GM18861 (cell line): ENCODE results near the gene WRAP53.

Source experiments
- ATAC-seq: cut with Tn5 transposase; IDR thresholded peaks from one replicate; pipeline ENCODE4 v1.9.1; 2021; ENCODE audit not compliant: unreplicated experiment

Gene WRAP53

GRCh38 chr17:7707858-7708750 is 19.8 kb downstream of the WRAP53 start:
- no peak for ATAC-seq

DNA sequence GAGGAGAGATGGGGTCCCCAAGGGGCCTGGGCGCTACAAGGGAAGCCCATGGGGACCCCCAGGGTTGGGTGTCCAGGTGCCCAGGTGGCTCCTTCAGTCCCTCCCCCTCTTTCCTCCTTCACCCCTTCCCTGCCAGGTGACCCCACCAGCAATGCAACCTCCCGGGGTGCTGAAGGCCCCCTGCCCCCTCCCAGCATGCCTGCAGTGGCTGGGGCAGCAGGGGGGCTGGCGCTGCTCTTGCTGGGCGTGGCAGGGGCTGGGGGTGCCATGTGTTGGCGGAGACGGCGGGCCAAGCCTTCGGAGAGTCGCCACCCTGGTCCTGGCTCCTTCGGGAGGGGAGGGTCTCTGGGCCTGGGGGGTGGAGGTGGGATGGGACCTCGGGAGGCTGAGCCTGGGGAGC is 20.8 kb downstream of the WRAP53 start:
- ATAC-seq, result no peak

DNA sequence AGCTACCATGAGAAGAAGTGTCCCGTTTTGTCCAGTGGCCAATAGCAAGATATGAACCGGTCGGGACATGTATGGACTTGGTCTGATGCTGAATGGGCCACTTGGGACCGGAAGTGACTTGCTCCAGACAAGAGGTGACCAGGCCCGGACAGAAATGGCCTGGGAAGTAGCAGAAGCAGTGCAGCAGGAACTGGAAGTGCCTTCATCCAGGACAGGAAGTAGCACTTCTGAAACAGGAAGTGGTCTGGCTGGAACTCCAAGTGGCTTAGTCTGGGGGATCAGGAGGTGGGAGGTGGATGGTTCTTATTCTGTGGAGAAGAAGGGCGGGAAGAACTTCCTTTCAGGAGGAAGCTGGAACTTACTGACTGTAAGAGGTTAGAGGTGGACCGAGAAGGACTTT is 22.0 kb downstream of the WRAP53 start:
- ATAC-seq, result no peak

GRCh38 chr17:7711051-7711755 is 22.9 kb downstream of the WRAP53 start:
- no peak for ATAC-seq

DNA sequence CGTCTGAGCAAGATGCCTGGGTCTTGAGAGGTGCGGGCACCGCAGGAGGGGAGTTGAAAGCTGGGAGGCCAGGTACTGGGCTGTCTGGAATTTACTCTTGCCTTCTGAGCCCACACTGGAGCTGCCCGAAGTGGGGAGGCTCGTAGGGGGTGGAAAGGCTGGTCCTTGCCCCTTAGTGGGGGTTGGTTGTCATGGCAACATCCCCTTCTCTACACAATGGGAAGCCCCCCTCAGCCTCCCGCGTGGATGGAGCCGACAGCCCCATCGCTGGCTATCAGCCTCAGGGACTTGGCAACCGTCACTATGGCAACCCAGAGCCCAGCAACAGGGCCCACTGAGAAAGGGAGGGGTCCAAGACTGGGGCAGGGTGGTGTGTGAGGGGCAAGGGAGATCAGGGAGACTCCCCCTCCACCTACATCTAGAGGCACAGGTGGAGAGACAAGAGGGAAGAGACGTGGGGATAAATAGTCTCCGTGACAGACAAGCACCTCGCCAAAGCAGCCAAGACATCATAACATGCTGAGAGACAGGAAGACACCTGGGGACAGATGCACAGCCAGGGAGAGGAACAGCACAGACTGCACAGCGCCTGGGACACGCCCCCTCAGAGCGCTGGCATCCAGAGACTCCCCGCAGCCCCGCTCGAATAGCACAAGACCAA is 24.0 kb downstream of the WRAP53 start:
- no peak for ATAC-seq

- no peak for ATAC-seq
These were observed 25.5 kb downstream of the WRAP53 start for GRCh38 chr17:7713782-7714181.

- no peak for ATAC-seq
These were observed 26.7 kb downstream of the WRAP53 start for GRCh38 chr17:7714721-7715594.

DNA sequence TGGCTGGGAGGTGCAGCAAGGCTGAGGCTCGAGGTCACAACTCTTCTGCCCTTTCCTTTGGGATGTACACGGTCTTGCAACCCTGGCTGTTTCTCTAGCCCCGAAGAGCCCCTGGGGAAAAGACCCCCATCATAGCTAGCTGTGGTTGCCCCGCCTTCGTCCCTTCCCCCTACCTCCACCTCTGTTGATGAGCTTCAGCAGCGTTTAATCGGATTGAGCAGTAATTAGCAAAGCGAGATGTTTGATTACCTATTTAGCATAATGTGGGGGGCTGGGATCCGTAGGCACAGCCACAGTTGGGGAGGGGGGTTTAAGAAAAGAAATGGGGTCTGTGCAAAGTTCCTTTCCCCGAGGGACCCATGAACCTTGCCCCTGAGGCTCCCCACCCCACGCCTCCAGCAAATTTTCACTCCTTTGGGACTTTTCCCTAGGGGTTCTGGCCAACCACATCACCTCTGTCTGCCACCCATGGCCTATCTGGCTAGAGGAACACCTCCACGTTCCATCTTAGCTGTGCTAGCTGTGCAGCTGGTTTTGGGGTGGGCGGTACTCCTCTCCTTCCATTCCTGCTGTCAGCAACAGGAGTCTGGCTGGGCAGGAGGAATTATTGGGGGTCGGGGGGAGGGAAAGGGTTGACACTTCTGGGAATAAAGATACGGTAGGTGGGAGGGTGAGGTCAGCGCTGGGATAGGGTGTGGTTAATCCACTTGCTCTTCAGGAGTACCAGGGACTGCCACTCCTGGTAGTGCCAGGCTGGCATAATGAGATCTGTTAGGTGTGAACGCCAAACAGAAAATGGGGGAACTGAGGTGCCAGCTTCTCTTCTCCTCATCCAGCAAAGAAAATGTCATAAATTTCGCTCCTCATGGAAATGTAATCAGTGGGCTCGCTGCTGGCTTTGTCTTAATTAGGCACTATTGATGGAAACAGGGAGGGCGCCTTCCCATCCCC is 27.9 kb downstream of the WRAP53 start:
- no peak for ATAC-seq

DNA sequence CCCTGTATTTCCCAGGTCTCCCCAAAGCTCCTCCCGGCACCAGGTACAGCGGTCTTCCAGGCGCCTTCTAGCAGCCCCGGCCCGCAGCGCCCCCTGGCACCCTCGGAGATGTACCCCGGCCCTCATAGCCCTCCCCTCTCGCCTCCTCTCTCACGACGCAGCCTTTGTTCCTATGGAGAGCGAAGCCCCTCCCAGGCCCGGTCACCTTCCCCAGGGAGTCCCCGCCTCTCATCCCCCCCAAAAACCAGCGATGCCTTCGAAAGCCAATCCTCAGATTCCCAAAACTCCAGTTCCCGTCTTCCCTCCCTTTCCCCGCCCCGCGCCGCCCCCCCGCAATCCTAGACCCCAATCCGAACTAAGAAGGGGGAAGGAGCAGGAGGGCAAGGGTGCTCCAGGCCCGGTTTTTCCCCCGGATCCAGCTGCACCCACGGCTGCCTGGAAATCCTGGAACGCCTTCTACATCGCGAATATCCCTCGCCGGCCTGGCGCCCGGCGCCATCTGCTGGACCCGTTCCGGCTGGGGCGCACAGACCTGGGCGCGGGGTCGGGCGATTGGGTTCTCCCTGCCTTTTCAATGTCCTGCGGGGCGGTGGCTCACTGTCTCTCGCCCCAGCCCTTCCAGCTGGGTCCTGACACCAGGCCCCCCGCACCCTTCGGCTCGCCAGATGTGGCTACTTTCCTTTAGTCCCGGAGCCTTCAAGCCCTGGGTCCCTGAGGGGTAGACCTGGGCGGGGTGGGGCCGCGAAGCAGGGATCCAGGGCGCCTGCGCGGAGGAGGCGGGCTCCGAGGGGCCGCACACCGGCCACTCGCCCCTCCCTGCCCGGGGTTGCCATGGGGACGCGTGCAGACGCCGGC is 28.9 kb downstream of the WRAP53 start, which contains the start of gene DNAH2:
DNAH2 (plus strand) TSS at position 844 of the 855 bp plus-strand sequence. CDS start 1,991 bp downstream, outside the sequence.
- no peak for ATAC-seq

DNA sequence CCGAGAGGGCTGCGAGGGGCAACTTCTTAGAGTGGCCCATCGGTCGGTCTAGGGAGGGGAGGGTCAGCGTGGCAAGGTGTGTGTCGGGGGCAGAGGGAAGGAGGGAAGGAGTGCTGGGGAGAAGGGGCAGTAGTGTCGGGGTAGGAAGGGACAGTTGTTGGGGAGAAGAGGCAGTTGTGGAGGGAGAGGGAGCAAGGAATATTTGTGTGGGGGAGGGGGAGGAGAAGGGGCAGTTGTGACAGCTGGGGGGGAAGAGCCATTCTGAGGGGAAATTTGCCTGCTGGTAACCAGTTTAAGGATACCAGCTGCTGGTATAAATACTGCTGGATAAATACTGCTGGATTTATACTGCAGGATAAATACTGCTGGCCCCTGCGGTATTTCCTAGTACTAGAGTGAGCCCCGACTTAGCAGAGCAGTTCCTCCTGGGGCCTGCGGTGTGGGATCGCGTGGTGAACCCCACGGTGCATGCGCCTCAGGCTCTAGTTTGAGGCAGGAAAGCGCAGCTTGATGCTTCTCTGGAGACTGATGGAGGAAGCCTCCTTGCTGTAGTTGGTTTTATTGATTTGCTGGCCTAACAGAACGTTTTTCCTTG is 29.6 kb downstream of the WRAP53 start:
- ATAC-seq, result no peak

DNA sequence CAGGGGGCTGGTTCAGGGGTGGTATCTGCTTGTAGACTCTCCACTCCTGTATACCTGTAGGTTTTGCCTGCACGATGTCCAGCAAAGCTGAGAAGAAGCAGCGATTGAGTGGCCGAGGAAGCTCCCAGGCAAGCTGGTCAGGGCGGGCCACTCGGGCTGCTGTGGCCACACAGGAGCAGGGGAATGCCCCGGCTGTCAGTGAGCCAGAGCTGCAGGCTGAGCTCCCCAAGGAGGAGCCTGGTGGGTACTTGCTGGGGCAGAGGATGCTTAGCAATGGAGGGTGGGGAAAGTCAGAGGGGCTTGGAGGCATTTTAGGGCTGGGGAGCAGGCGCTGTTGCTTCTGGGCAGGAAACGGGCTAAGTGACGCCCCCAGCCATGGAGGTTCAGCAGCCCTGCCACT is 31.4 kb downstream of the WRAP53 start:
- ATAC-seq, result no peak

DNA sequence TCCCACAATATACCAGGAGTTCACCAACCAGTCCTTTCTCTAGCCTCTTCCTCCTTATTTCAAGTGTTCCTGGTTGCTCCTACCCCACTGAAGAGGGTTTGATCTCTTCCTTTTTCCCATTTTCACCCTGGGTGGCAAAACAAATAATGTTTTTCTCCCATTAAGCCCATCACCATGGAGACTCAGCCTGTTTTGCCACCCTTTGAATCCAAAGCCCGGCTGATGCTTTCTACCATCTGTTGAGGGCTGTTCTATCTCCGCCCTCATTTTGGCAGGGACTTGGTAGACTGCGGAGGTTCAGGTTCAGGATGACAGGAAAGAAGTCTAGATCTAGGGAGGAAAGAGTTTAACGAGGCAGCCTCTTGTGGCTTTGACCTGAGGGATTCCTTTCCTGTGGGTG is 31.8 kb downstream of the WRAP53 start:
- no peak for ATAC-seq

- ATAC-seq, result no peak
These were observed 33.3 kb downstream of the WRAP53 start for GRCh38 chr17:7721612-7722011.

GRCh38 chr17:7727886-7728285 is 39.6 kb downstream of the WRAP53 start:
- no peak for ATAC-seq

DNA sequence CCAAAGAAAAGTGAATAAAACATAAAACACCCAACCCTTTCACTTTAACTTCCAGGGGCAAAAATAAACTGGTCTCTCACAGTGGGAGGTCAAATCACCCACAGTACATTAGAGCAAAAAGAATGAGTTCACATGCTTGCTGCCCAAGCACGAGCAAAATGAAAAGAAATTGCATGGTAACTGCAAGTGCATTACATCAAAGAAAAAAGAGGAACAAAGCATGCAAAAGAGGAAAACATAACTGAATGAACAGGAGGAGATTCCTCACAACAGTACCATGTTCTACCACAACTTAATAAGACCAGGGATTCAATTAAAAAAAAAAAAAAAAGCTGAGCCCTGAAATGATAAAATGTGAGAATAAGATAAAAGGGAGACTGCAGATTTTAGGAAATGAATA is 41.5 kb downstream of the WRAP53 start:
- ATAC-seq, result no peak

DNA sequence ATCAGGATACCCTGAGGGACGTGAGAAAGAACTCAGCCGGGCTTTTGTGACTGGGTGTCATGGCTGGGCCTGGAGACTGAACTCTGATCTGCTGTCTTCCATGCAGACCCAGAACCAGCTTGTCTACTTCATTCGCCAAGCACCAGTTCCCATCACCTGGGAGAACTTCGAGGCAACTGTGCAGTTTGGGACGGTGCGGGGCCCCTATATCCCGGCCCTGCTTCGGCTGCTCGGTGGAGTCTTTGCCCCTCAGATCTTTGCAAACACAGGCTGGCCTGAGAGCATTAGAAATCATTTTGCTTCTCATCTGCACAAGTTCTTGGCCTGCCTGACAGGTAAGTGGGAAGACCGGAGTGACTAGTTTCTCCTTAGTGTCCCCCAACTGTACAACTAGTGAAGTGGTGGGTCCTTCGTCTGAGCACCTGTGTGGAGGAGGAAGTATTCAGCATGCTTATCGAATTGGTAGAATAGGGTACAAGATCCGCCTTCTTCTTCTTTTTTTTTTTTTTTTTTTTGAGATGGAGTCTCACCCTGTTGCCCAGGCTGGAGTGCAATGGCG is 44.8 kb downstream of the WRAP53 start:
- no peak for ATAC-seq

GRCh38 chr17:7737601-7738000 is 49.3 kb downstream of the WRAP53 start:
- no peak for ATAC-seq

DNA sequence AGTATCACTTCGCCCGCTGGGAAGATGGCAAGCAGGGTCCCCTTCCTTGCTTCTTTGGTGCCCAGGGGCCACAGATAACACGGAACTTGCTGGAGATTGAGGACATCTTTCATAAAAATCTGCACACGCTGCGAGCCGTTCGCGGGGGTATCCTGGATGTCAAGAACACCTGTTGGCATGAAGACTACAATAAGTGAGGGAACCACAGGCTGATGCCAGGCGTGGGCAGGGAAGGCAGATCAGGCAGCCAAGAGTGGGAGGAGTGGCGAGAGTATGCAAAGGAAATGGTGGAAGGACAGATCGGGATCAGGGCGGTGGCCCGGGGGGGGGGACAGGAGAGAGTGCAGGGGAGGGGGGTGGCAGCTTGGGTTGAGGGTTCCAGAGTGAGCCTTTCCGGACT is 51.5 kb downstream of the WRAP53 start:
- ATAC-seq, result no peak
